Nephron (organoid): ENCODE measurements around the gene DGKD.

Source experiments
- H3K27ac Mint-ChIP-seq, 3 experiments: 2 replicates each; pipeline ENCODE4 v1.8.0; 2020; ENCODE audit warnings: mixed read lengths in 3 of 3, mild to moderate bottlenecking in 2 of 3, moderate library complexity in 1 of 3
- H3K27me3 Mint-ChIP-seq: 2 replicates; pipeline ENCODE4 v1.8.0; 2021; ENCODE audit warnings: low read depth, mild to moderate bottlenecking, moderate library complexity, mixed read lengths
- H3K36me3 Mint-ChIP-seq: 2 replicates; pipeline ENCODE4 v1.8.0; 2020; ENCODE audit warnings: low read depth, mixed read lengths
- H3K4me1 Mint-ChIP-seq: 2 replicates; pipeline ENCODE4 v1.8.0; 2020; ENCODE audit warnings: mixed read lengths
- H3K4me3 Mint-ChIP-seq, 3 experiments: 2 replicates each; pipeline ENCODE4 v1.8.0; 2020; ENCODE audit warnings: mild to moderate bottlenecking in 3 of 3, mixed read lengths in 3 of 3, moderate library complexity in 2 of 3
- H3K9me3 Mint-ChIP-seq: 2 replicates; pipeline ENCODE4 v1.8.0; 2020; ENCODE audit warnings: mixed read lengths
- TF ChIP-seq, protein P1 (sequence below), 3 experiments: fragments of 200-600 bp; sonication (generic); IDR thresholded peaks; one replicate each; pipeline ENCODE4 v1.5.0; 2021; ENCODE audit warnings: antibody characterized with exemption in 3 of 3; ENCODE audit not compliant: unreplicated experiment in 3 of 3

DGKD gene

DNA sequence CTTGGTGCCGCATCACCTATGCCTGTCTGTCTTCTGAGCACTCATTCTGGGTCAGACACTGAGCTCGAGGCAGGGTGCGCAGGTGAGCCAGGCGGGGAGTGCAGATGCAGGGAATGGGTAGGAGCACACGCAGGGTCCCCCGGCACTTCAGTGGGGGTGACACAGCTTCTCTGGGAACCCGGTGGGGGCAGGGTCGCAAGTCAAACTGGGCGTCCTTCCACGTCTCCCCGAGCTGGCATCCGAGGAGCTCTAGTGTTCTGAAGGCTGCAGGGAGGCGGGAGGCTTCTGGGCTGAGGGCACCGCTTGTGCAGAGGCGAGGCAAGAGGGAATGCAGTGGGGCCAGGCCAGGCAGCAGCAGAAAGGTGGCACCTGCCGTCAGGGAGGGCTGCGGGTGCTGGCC is 86.0 kb downstream of the DGKD start:
- TF ChIP-seq, protein P1, sequence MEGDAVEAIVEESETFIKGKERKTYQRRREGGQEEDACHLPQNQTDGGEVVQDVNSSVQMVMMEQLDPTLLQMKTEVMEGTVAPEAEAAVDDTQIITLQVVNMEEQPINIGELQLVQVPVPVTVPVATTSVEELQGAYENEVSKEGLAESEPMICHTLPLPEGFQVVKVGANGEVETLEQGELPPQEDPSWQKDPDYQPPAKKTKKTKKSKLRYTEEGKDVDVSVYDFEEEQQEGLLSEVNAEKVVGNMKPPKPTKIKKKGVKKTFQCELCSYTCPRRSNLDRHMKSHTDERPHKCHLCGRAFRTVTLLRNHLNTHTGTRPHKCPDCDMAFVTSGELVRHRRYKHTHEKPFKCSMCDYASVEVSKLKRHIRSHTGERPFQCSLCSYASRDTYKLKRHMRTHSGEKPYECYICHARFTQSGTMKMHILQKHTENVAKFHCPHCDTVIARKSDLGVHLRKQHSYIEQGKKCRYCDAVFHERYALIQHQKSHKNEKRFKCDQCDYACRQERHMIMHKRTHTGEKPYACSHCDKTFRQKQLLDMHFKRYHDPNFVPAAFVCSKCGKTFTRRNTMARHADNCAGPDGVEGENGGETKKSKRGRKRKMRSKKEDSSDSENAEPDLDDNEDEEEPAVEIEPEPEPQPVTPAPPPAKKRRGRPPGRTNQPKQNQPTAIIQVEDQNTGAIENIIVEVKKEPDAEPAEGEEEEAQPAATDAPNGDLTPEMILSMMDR (IDR thresholded peaks at IDR 0.05; ENCODE audit: unreplicated experiment in 3 of 3), result no peak
- H3K4me3 Mint-ChIP-seq, result no peak overlapping the region
- H3K4me1 Mint-ChIP-seq, result peaks cover 29% of the 10 kb centered on the region
- H3K27ac Mint-ChIP-seq, result no peak overlapping the region
- H3K27me3 Mint-ChIP-seq, result no peaks in the 10 kb centered on the region
- no peaks in the 10 kb centered on the region for H3K9me3 Mint-ChIP-seq
- peaks cover 23% of the 10 kb centered on the region for H3K36me3 Mint-ChIP-seq

DNA sequence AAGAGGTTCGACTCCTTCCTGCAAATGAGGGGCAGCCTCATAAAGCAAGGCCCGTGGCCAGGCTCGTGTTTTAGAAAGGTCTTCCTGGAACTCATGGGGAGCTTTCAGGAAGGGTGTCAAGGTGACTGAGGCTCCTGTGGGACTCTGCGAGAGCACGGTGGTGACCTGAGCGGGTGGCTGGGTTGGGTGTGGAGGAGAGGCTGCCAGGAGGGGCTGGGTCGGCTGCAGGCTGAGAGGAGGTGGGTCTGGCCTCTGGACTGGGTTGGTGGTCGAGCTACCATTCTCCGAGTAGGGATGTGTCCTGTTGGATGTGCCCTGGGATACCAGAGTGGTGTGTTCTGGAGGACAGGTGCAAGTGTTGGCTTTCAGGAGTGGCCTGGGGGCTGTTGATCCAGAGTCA is 86.4 kb downstream of the DGKD start:
- H3K4me1 Mint-ChIP-seq, result peaks cover 29% of the 10 kb centered on the region
- TF ChIP-seq, protein P1 (IDR thresholded peaks at IDR 0.05; ENCODE audit: unreplicated experiment in 3 of 3), result no peak

DNA sequence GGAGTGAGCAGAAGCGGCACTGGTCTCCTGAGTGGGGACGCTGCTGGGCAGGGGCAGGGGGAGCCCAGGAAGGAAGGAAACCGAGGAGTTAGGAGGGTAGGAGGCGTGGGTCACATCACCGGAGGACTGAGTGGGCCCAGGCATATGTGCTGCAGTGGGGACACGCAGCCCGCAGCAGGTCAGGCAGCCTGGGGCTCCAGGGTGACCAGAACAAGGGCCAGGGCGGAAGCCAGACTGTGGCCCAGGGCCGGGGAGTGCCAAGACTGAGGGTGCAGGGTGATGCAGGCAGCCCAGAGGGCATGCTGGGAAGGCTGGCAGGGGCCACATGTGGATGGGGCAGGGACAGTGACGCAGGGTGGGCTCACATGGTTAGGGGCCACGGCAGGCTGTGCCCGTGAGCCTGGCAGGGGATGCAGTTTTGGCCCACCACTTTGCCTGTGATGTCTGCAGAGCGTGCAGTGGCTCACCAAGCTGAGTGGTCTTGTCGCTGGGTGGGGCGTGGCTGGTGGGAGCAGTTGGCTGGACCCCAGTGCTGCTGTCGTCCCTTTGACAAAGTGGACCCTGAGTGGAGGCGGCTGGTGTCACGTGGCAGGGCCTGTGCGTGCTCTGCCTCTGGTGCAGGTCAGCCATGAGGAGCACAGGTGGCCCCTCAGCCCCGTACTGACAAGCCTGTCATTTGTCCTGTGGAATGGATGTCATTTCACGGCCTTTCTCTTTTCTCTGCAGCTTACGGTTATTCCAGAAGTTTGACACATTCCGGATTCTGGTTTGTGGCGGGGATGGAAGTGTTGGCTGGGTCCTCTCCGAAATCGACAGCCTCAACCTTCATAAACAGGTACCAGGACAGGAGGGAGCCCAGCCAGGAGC is 87.1 kb downstream of the DGKD start:
- Mint-ChIP-seq H3K4me3 (no peak overlapping the region), H3K9me3 (no peaks in the 10 kb centered on the region), H3K27ac (no peak overlapping the region), H3K36me3 (peaks cover 29% of the 10 kb centered on the region), H3K27me3 (no peaks in the 10 kb centered on the region), H3K4me1 (peaks cover 29% of the 10 kb centered on the region)
- TF ChIP-seq, protein P1 (IDR thresholded peaks at IDR 0.05; ENCODE audit: unreplicated experiment in 3 of 3), result no peak

More for the DNA sequence above, 86.4 kb downstream of the DGKD start:
- no peaks in the 10 kb centered on the region for H3K9me3 Mint-ChIP-seq
- no peak overlapping the region for H3K27ac Mint-ChIP-seq
- H3K36me3 Mint-ChIP-seq, result peaks cover 24% of the 10 kb centered on the region
- no peak overlapping the region for H3K4me3 Mint-ChIP-seq
- no peaks in the 10 kb centered on the region for H3K27me3 Mint-ChIP-seq

DNA sequence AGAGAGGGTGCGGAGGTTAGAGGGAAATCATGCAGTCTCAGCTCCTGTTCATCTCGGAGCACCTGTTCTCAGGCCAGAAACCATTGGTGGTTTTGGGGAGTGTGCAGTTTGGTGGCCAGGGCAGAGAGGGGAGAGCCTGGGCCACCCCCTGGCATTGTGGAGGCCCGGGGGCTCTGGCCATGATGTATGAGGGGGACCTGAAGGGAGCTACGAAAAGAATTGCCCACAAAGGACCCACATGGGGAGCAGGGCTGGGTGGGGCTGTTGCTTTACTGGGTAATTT is 87.7 kb downstream of the DGKD start:
- Mint-ChIP-seq H3K4me1 (peaks cover 30% of the 10 kb centered on the region), H3K27me3 (no peaks in the 10 kb centered on the region), H3K27ac (no peak overlapping the region), H3K9me3 (no peaks in the 10 kb centered on the region), H3K4me3 (no peak overlapping the region), H3K36me3 (peaks cover 27% of the 10 kb centered on the region)
- TF ChIP-seq, protein P1 (IDR thresholded peaks at IDR 0.05; ENCODE audit: unreplicated experiment in 3 of 3), result no peak

DNA sequence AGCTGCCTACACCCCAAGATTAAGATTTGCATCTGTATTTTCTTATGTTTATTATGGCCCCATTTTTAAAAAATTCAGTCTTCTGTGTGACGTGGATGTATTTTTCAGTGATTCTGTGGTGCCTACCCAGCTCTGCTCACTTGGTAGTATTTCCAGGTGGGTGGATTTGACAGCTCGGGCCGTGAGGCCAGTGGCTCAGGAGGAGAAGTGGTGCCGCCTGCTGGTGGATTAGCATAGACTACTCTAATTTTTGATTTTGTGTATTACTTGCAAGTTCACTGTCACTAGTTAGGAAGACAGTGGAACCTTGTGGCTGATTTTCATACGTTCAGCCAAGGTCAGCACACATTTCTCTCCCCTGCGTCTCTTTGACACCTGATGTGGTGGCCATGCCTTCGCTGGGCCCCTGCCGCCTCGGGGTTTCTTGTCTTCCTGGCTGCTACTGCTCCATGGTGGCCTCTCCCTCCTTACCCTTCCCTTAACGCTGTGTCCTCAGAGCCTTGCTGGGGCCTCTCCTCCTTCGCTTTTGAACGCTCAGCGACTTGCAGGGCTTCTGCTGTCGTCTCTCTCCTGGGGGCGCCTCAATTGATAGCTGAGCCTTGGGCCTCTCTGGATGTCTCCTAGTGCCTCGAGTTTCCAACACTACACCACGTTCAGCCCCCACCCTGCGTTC is 89.4 kb downstream of the DGKD start:
- TF ChIP-seq, protein P1 (IDR thresholded peaks at IDR 0.05; ENCODE audit: unreplicated experiment in 3 of 3), result peak; percentile 73 to 76 (median 75)
- no peaks in the 10 kb centered on the region for H3K27me3 Mint-ChIP-seq
- no peaks in the 10 kb centered on the region for H3K9me3 Mint-ChIP-seq
- peaks cover 32% of the 10 kb centered on the region for H3K36me3 Mint-ChIP-seq
- peaks cover 38% of the 10 kb centered on the region for H3K4me1 Mint-ChIP-seq
- H3K4me3 Mint-ChIP-seq, result peak overlapping the region in 1 of 3 experiments; percentile 33
- H3K27ac Mint-ChIP-seq, result peak overlapping the region; percentile 19 to 76 (median 64)
